HG02943 (cell line): Measurements from ENCODE around the gene TMEM47.

Source experiments
- ATAC-seq: cut with Tn5 transposase; IDR thresholded peaks from one replicate; pipeline ENCODE4 v1.9.1; 2021; ENCODE audit warnings: mild to moderate bottlenecking, low read depth, moderate library complexity; ENCODE audit not compliant: unreplicated experiment

Gene TMEM47

DNA sequence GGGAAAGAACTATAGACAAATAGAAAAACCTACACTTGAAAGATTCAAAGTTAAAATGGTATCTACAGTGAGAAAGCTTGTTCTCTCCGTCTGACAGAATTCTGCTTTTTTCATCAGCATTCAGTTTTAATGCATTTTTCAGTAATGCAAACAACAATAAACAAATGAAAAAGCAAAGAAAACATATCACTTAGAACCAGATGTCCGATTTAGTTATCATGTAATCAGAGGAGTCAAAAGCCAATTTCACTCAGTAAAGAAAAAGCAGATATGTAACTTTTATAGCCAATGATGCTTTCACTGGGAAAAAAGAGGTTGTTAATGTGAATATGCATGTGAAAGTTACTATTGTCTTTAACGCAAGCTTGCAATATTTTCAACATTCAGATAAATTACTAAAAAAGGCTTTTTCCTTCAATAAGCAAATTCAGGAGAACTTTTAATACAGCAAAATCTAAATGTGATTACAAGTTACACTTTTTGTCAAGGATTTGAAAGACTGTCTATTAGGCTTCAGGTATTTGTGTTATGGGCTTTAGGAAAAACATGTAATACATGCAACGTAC, 70.7 kb downstream of the TMEM47 start:
- ATAC-seq = no peak

- ATAC-seq = no peak
Measured at GRCh38 chrX:34585561-34585960, 71.5 kb downstream of the TMEM47 start.

DNA sequence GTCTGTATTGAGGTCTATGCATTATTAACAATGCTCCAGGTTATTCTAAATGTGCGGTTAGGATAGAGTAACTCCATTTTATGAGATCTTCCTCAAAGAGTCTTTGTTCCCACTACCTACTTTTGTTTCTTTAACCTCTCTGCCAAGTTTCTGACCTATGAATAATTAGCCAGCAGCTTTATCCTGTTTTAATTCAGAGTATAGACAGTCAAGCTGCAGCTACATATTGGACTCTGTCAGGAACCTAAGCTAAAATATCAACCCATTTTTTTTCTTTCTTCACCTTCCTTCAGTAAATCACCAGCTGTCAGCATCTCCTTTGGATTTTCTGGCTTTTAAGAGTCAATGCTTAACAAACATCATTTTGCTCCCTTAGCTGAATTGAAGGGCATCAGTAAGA, 72.3 kb downstream of the TMEM47 start:
- ATAC-seq = no peak

DNA sequence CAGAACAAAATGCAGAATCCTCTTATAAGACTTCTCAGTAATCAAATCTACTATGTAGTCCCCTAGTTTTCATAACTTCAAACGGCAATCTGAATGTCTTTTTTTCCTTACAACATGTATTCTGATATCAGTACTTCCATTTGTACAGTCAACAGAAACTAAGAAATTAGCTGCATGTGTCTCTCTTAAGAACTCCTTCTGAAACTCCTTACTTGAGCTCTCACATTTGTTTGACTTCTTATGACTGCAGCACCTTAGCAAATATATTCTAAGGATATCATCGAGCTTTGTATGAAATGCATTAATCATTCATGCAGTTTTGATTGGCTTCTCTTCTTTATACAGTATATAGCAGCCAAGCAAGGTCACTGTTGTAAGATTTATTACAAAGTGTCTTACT, 77.0 kb downstream of the TMEM47 start:
- no peak for ATAC-seq

DNA sequence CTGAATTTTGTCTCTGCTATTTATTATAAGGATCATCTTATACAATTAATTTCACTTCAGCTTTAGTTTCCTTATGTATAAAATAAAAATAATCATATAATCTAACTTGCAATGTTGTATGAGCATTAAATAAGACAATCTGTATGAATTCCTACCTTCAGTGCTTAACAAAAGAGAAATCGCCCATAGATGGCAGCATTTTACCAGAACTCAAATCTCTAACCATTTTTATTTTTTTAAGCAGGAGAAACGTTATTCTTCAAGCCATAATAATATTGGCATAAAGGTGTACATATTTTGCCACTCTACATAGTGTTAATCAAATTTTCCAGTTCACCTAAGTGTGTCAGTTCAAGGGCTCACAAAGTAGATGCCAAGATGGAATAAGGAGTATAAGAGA, 78.8 kb downstream of the TMEM47 start:
- no peak for ATAC-seq
